ENCODE measurements around the gene FOSL2.

The FOSL2 gene

GRCh38 chr2:28427741-28428415 is 35.2 kb downstream of the FOSL2 start:
- TF ChIP-seq, protein P1, sequence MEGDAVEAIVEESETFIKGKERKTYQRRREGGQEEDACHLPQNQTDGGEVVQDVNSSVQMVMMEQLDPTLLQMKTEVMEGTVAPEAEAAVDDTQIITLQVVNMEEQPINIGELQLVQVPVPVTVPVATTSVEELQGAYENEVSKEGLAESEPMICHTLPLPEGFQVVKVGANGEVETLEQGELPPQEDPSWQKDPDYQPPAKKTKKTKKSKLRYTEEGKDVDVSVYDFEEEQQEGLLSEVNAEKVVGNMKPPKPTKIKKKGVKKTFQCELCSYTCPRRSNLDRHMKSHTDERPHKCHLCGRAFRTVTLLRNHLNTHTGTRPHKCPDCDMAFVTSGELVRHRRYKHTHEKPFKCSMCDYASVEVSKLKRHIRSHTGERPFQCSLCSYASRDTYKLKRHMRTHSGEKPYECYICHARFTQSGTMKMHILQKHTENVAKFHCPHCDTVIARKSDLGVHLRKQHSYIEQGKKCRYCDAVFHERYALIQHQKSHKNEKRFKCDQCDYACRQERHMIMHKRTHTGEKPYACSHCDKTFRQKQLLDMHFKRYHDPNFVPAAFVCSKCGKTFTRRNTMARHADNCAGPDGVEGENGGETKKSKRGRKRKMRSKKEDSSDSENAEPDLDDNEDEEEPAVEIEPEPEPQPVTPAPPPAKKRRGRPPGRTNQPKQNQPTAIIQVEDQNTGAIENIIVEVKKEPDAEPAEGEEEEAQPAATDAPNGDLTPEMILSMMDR (IDR thresholded peaks at IDR 0.05; ENCODE audit: insufficient read depth, low read length, poor library complexity, severe bottlenecking), result no peak
- DNase-seq (ENCODE audit: extremely low read depth, insufficient read length), result no peak
- Histone ChIP-seq H3K36me3 (ENCODE audit: control insufficient read depth, insufficient read depth, low read length) (no peaks in the 10 kb centered on the region), H3K27me3 (replicated peaks; ENCODE audit: control insufficient read depth, insufficient read depth, low read length) (no peaks in the 10 kb centered on the region; the same call in 1 of the 2 replicates), H3K4me3 (replicated peaks; ENCODE audit: low read depth, low read length) (no peak overlapping the region)

- Histone ChIP-seq H3K4me3 (replicated peaks; ENCODE audit: low read depth, low read length) (no peak overlapping the region), H3K27me3 (replicated peaks; ENCODE audit: control insufficient read depth, insufficient read depth, low read length) (no peaks in the 10 kb centered on the region; the same call in 1 of the 2 replicates), H3K36me3 (ENCODE audit: control insufficient read depth, insufficient read depth, low read length) (no peaks in the 10 kb centered on the region)
- TF ChIP-seq, protein P1 (IDR thresholded peaks at IDR 0.05; ENCODE audit: insufficient read depth, low read length, poor library complexity, severe bottlenecking), result no peak
- no peak for DNase-seq (ENCODE audit: extremely low read depth, insufficient read length)
Measured at GRCh38 chr2:28428486-28428885, 35.8 kb downstream of the FOSL2 start.

DNA sequence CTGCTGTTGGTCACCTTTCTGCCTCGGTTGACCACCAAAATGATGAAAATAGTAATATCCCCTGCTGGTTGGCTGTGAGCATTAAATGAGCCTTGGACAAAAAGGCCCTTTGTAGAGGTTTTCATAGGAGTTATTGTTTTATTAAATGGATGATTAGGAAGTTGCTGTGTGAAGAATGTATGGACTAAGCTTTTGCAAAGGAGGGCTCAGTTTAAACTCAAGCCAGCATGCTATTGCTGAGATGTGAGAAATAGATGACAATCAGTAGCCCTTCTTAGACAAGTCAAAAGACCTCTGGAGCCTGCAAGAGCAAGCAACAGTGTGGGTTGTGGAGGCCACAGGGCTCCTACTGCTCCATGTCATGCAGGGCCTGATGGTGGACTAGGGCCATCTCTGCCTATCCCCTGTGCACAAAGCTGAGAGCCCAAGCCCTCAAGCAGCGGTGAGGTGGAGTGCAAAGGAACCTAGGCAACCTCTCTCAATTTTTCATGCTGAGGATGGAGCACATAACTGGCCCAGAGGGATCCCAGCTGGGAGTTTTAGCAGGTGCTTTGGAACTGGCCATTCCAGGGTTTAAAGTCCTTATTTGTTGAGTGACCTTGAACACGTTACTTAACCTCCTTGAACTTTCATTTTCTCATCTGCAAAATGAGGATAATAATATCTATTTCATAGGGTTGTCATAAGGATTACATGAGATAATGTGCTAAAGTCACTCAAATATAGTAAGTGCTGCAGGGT is 37.1 kb downstream of the FOSL2 start:
- Histone ChIP-seq H3K36me3 (ENCODE audit: control insufficient read depth, insufficient read depth, low read length) (no peaks in the 10 kb centered on the region), H3K27me3 (replicated peaks; ENCODE audit: control insufficient read depth, insufficient read depth, low read length) (no peaks in the 10 kb centered on the region; the same call in 1 of the 2 replicates), H3K4me3 (replicated peaks; ENCODE audit: low read depth, low read length) (no peak overlapping the region)
- DNase-seq (ENCODE audit: extremely low read depth, insufficient read length), result no peak
- TF ChIP-seq, protein P1 (IDR thresholded peaks at IDR 0.05; ENCODE audit: insufficient read depth, low read length, poor library complexity, severe bottlenecking), result no peak

DNA sequence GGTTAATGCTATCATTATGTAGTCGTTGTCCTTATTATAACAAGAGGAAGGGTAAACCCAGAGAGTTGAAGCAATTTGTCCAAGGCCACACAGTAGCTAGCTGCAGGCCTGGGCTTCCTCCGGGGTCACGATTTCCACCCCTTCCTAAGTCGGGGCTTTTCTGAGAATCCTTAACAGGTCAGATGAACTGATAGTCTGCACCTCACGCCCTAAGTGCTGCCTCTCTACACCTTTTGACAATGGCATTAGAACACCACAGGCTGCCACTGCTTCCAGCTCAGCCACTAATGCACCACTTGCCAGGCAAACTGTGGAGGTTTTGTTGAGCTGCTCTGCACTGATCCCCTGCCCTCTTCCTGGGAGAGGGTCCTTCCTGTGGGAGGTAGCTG is 37.7 kb downstream of the FOSL2 start:
- H3K36me3 ChIP-seq (ENCODE audit: control insufficient read depth, insufficient read depth, low read length), result no peaks in the 10 kb centered on the region
- H3K4me3 ChIP-seq (replicated peaks; ENCODE audit: low read depth, low read length), result no peak overlapping the region
- no peaks in the 10 kb centered on the region; the same call in 1 of the 2 replicates for H3K27me3 ChIP-seq (replicated peaks; ENCODE audit: control insufficient read depth, insufficient read depth, low read length)
- DNase-seq (ENCODE audit: extremely low read depth, insufficient read length), result no peak
- TF ChIP-seq, protein P1 (IDR thresholded peaks at IDR 0.05; ENCODE audit: insufficient read depth, low read length, poor library complexity, severe bottlenecking), result no peak

GRCh38 chr2:28430788-28431418 is 38.2 kb downstream of the FOSL2 start:
- DNase-seq (ENCODE audit: extremely low read depth, insufficient read length), result no peak
- Histone ChIP-seq H3K36me3 (ENCODE audit: control insufficient read depth, insufficient read depth, low read length) (no peaks in the 10 kb centered on the region), H3K27me3 (replicated peaks; ENCODE audit: control insufficient read depth, insufficient read depth, low read length) (no peaks in the 10 kb centered on the region; the same call in 1 of the 2 replicates), H3K4me3 (replicated peaks; ENCODE audit: low read depth, low read length) (no peak overlapping the region)
- TF ChIP-seq, protein P1 (IDR thresholded peaks at IDR 0.05; ENCODE audit: insufficient read depth, low read length, poor library complexity, severe bottlenecking), result no peak
